ENCODE data around the gene HNRNPA0. TPM values are rescaled to one million over a fixed set of nuclear protein-coding genes. Genes with fewer than 3 reads are reported as not detected.

Gene HNRNPA0
- total RNA-seq, 1 experiment from 2014 or later = 33.3 TPM

DNA sequence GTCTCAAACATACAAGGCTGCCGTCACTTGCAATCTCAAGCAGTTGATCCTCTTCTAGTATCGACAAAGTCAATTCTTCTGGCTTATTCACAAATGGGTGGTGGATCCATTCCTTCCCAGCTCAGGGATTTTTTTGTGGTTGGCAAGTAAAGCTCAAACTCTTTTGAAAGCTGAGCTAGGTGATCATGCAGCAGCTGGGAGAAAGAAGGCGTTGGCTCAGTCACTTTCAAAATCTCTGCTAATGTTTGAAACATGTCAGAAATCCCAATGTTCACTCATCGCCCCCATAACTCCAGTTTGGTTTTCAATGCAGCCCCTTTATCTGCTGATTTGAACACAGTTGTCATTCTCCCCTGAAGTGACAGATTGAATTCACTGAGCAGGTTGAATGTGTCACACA lies 4.0 kb upstream of the HNRNPA0 start:
- peaks cover 3% of the 10 kb centered on the region for H3K4me1 ChIP-seq (ENCODE audit: control insufficient read depth, insufficient read depth, low read length)
- no peak for ATAC-seq
- BruUV-seq (replicated peaks) = no TSS peak

DNA sequence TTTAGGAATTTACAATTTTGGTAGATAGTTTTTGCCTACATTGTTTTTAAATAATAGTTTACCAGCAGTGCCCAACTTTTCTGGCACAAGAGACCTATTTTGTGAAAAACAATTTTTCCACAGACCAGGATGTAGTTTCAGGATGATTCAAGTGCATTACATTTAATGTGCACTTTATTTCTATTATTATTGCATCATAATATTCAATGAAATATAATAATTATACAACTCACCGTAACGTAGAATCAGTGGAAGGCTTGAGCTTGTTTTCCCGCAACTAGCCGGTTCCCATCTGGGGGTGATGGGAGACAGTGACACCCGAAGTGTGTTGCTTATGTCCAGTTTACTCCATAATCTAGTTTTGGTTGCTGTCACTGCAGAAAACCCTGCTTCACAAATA lies 3.5 kb upstream of the HNRNPA0 start:
- DNase-seq (ENCODE audit: low read depth, low spot score) = no peak
- H3K4me3 ChIP-seq (ENCODE audit: low read depth in 2 of 2, low read length in 2 of 2) = no peak overlapping the region
- no peak overlapping the region for H3K27ac ChIP-seq (ENCODE audit: low read length)
- intact Hi-C loops (cut with micrococcal nuclease; ENCODE audit: unreplicated experiment) (no loop called here), in situ Hi-C loops (cut with HindIII; ENCODE audit: low pct_unique_long_range_greater_than_20kb, low sequenced_read_pairs) (no loop called here)
- ChIA-PET POLR2A (no interaction called here), CTCF (no interaction called here)
- peaks cover 3% of the 10 kb centered on the region; the same call in 1 of the 2 replicates for H3K36me3 ChIP-seq (ENCODE audit: control insufficient read depth, insufficient read depth, low read length)
- no peaks in the 10 kb centered on the region for H3K27me3 ChIP-seq (ENCODE audit: control insufficient read depth, insufficient read depth, low read length)
- no TSS peak for BruUV-seq (replicated peaks)
- no peak for ATAC-seq
- TF ChIP-seq, protein P1, sequence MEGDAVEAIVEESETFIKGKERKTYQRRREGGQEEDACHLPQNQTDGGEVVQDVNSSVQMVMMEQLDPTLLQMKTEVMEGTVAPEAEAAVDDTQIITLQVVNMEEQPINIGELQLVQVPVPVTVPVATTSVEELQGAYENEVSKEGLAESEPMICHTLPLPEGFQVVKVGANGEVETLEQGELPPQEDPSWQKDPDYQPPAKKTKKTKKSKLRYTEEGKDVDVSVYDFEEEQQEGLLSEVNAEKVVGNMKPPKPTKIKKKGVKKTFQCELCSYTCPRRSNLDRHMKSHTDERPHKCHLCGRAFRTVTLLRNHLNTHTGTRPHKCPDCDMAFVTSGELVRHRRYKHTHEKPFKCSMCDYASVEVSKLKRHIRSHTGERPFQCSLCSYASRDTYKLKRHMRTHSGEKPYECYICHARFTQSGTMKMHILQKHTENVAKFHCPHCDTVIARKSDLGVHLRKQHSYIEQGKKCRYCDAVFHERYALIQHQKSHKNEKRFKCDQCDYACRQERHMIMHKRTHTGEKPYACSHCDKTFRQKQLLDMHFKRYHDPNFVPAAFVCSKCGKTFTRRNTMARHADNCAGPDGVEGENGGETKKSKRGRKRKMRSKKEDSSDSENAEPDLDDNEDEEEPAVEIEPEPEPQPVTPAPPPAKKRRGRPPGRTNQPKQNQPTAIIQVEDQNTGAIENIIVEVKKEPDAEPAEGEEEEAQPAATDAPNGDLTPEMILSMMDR (IDR thresholded peaks at IDR 0.05) = no peak
- no peak for TF ChIP-seq SIN3A (IDR thresholded peaks at IDR 0.05; ENCODE audit: borderline replicate concordance, insufficient read depth, low read depth, low read length)
- TF ChIP-seq, protein P2, sequence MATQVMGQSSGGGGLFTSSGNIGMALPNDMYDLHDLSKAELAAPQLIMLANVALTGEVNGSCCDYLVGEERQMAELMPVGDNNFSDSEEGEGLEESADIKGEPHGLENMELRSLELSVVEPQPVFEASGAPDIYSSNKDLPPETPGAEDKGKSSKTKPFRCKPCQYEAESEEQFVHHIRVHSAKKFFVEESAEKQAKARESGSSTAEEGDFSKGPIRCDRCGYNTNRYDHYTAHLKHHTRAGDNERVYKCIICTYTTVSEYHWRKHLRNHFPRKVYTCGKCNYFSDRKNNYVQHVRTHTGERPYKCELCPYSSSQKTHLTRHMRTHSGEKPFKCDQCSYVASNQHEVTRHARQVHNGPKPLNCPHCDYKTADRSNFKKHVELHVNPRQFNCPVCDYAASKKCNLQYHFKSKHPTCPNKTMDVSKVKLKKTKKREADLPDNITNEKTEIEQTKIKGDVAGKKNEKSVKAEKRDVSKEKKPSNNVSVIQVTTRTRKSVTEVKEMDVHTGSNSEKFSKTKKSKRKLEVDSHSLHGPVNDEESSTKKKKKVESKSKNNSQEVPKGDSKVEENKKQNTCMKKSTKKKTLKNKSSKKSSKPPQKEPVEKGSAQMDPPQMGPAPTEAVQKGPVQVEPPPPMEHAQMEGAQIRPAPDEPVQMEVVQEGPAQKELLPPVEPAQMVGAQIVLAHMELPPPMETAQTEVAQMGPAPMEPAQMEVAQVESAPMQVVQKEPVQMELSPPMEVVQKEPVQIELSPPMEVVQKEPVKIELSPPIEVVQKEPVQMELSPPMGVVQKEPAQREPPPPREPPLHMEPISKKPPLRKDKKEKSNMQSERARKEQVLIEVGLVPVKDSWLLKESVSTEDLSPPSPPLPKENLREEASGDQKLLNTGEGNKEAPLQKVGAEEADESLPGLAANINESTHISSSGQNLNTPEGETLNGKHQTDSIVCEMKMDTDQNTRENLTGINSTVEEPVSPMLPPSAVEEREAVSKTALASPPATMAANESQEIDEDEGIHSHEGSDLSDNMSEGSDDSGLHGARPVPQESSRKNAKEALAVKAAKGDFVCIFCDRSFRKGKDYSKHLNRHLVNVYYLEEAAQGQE (IDR thresholded peaks at IDR 0.05; ENCODE audit: insufficient read depth in 1 of 2, low read depth in 2 of 2, low read length in 1 of 2) = no peak
- TF ChIP-seq POLR2AphosphoS5 (IDR thresholded peaks at IDR 0.05; ENCODE audit: low read depth, low read length) = no peak
- TF ChIP-seq TCF7L2 (IDR thresholded peaks at IDR 0.05; ENCODE audit: low read depth, low read length) = no peak
- H3K4me1 ChIP-seq (ENCODE audit: control insufficient read depth, insufficient read depth, low read length) = peaks cover 3% of the 10 kb centered on the region
- no peaks in the 10 kb centered on the region for H3K9me3 ChIP-seq (ENCODE audit: control insufficient read depth, insufficient read depth, low read depth, low read length)

More for the DNA sequence above, 4.0 kb upstream of the HNRNPA0 start:
- Histone ChIP-seq H3K4me3 (ENCODE audit: low read depth in 2 of 2, low read length in 2 of 2) (no peak overlapping the region), H3K27me3 (ENCODE audit: control insufficient read depth, insufficient read depth, low read length) (no peaks in the 10 kb centered on the region), H3K9me3 (ENCODE audit: control insufficient read depth, insufficient read depth, low read depth, low read length) (no peaks in the 10 kb centered on the region), H3K27ac (ENCODE audit: low read length) (no peak overlapping the region), H3K36me3 (ENCODE audit: control insufficient read depth, insufficient read depth, low read length) (peaks cover 3% of the 10 kb centered on the region; the same call in 1 of the 2 replicates)
- ChIA-PET CTCF (no interaction called here), POLR2A (no interaction called here)
- in situ Hi-C loops (cut with HindIII; ENCODE audit: low pct_unique_long_range_greater_than_20kb, low sequenced_read_pairs) (no loop called here), intact Hi-C loops (cut with micrococcal nuclease; ENCODE audit: unreplicated experiment) (no loop called here)
- DNase-seq (ENCODE audit: low read depth, low spot score) = no peak
- no peak for TF ChIP-seq POLR2AphosphoS5 (IDR thresholded peaks at IDR 0.05; ENCODE audit: low read depth, low read length)

GRCh38 chr5:137754961-137755762 lies 999 bp upstream of the HNRNPA0 start:
- no peaks in the 10 kb centered on the region for H3K27me3 ChIP-seq (ENCODE audit: control insufficient read depth, insufficient read depth, low read length)
- in situ Hi-C loops (cut with HindIII; ENCODE audit: low pct_unique_long_range_greater_than_20kb, low sequenced_read_pairs) (no loop called here), intact Hi-C loops (cut with micrococcal nuclease; ENCODE audit: unreplicated experiment) (no loop called here)
- BruUV-seq (replicated peaks) = TSS peak; percentile 89
- H3K9me3 ChIP-seq (ENCODE audit: control insufficient read depth, insufficient read depth, low read depth, low read length) = no peaks in the 10 kb centered on the region
- ATAC-seq = peak; percentile 64
- H3K36me3 ChIP-seq (ENCODE audit: control insufficient read depth, insufficient read depth, low read length) = peaks cover 8% of the 10 kb centered on the region
- CTCF ChIA-PET = interaction anchor here (1.1 kb wide), 1 partner anchor 23 kb away, joined by 6 read pairs; no protein-coding TSS in a partner anchor
- POLR2A ChIA-PET = interaction anchor here (0.7 kb wide), 1 partner anchor 207 kb away, joined by 5 read pairs; no protein-coding TSS in a partner anchor
- H3K27ac ChIP-seq (ENCODE audit: low read length) = peak overlapping the region; percentile 98
- TF ChIP-seq POLR2AphosphoS5 (IDR thresholded peaks at IDR 0.05; ENCODE audit: low read depth, low read length) (no peak), TCF7L2 (IDR thresholded peaks at IDR 0.05; ENCODE audit: low read depth, low read length) (no peak)
- H3K4me3 ChIP-seq (ENCODE audit: low read depth in 2 of 2, low read length in 2 of 2) = peak overlapping the region; percentile 93 to 98
- H3K4me1 ChIP-seq (ENCODE audit: control insufficient read depth, insufficient read depth, low read length) = peaks cover 13% of the 10 kb centered on the region
- no peak for DNase-seq (ENCODE audit: low read depth, low spot score)

Measured in Panc1 (cell line).